MM.1S (cell line): ENCODE results near the gene BTBD9.

Source experiments
- DNase-seq: peaks from one replicate; pipeline ENCODE4 v3.0.0-alpha.2; 2015
- H2AFZ ChIP-seq: fragments of 300-600 bp; sonication (generic); 2 replicates; pipeline ENCODE4 v1.6.0; 2016; ENCODE audit warnings: antibody characterized with exemption, low read length
- H3F3A ChIP-seq: fragments of 300-600 bp; sonication (generic); 2 replicates; pipeline ENCODE4 v1.6.1; 2016; ENCODE audit warnings: mild to moderate bottlenecking, antibody characterized with exemption, low read length, moderate library complexity, mixed read lengths; ENCODE audit not compliant: insufficient read depth
- H3K27ac ChIP-seq: fragments of 300-600 bp; sonication (generic); 2 replicates; pipeline ENCODE4 v1.5.1; 2016; ENCODE audit warnings: mild to moderate bottlenecking, low read length
- H3K27me3 ChIP-seq: fragments of 300-600 bp; sonication (generic); replicated peaks from 2 replicates; pipeline ENCODE4 v1.6.0; 2016; ENCODE audit warnings: low read length; ENCODE audit not compliant: insufficient read depth
- H3K36me3 ChIP-seq: fragments of 300-600 bp; sonication (generic); replicated peaks from 2 replicates; pipeline ENCODE4 v1.6.1; 2016; ENCODE audit warnings: mild to moderate bottlenecking, low read length, mixed read lengths; ENCODE audit not compliant: insufficient read depth
- H3K4me1 ChIP-seq: fragments of 300-600 bp; sonication (generic); 2 replicates; pipeline ENCODE4 v1.6.1; 2016; ENCODE audit warnings: low read length, mixed read lengths
- H3K4me2 ChIP-seq: fragments of 300-600 bp; sonication (generic); 2 replicates; pipeline ENCODE4 v1.6.0; 2016; ENCODE audit warnings: low read depth, low read length
- H3K4me3 ChIP-seq: fragments of 300-600 bp; sonication (generic); 2 replicates; pipeline ENCODE4 v1.5.1; 2016; ENCODE audit warnings: low read length, mixed read lengths
- H3K79me2 ChIP-seq: fragments of 300-600 bp; sonication (generic); 2 replicates; pipeline ENCODE4 v1.6.1; 2016; ENCODE audit warnings: mixed run types, low read length, mixed read lengths
- H3K9ac ChIP-seq: fragments of 300-600 bp; sonication (generic); 2 replicates; pipeline ENCODE4 v1.6.1; 2016; ENCODE audit warnings: low read length, mixed read lengths
- H3K9me2 ChIP-seq: fragments of 300-600 bp; sonication (generic); replicated peaks from 2 replicates; pipeline ENCODE4 v1.6.1; 2016; ENCODE audit warnings: mild to moderate bottlenecking, low read length, mixed read lengths; ENCODE audit not compliant: insufficient read depth
- H3K9me3 ChIP-seq: fragments of 300-600 bp; sonication (generic); replicated peaks from 2 replicates; pipeline ENCODE4 v1.6.1; 2016; ENCODE audit warnings: mild to moderate bottlenecking, low read length, mixed read lengths; ENCODE audit not compliant: insufficient read depth
- H4K20me1 ChIP-seq: fragments of 300-600 bp; sonication (generic); 2 replicates; pipeline ENCODE4 v1.6.1; 2016; ENCODE audit warnings: mild to moderate bottlenecking, low read length, moderate library complexity, mixed read lengths; ENCODE audit not compliant: insufficient read depth
- EZH2 ChIP-seq: fragments of 300-600 bp; sonication (generic); optimal IDR thresholded peaks from 2 replicates; pipeline ENCODE3; 2017; ENCODE audit warnings: low read depth, mild to moderate bottlenecking, antibody characterized with exemption, low read length, mixed read lengths
- EZH2phosphoT487 ChIP-seq: fragments of 300-600 bp; sonication (generic); IDR thresholded peaks from 2 replicates; pipeline ENCODE4 v1.6.1; 2018; ENCODE audit warnings: antibody characterized with exemption, low read length
- TF ChIP-seq, protein P1 (sequence below): fragments of 300-600 bp; sonication (generic); IDR thresholded peaks from 2 replicates; pipeline ENCODE4 v1.5.1; 2016; ENCODE audit warnings: antibody characterized with exemption, low read length, mixed read lengths

BTBD9 gene

DNA sequence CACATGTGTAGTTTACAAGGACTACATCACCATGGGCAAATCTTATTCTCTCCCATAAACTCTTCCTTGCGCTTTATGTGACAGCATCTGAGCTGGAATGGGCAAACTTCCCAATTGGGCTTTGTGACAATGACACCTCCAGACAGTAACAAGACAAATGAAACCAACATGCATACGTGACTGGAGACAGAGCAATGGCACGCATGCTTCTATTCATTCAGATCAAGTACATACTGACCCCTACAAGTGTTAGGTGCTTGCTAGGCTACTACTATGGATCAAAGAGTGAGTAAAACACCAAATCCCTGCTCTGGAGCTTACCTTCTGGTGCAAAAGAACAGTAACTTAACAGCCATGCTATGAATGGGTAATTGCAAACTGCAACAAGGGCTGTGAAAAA, 394.9 kb downstream of the BTBD9 start:
- H3K9ac ChIP-seq: no peak overlapping the region
- H3K4me3 ChIP-seq: no peak overlapping the region
- H3K9me3 ChIP-seq: no peaks in the 10 kb centered on the region
- H3K79me2 ChIP-seq: no peaks in the 10 kb centered on the region
- H3F3A ChIP-seq: no peaks in the 10 kb centered on the region
- H2AFZ ChIP-seq: no peak overlapping the region
- H3K36me3 ChIP-seq: no peaks in the 10 kb centered on the region
- DNase-seq: no peak
- H4K20me1 ChIP-seq: no peaks in the 10 kb centered on the region
- TF ChIP-seq EZH2phosphoT487 (no peak), EZH2 (no peak)
- H3K27ac ChIP-seq: no peak overlapping the region
- no peaks in the 10 kb centered on the region for H3K9me2 ChIP-seq
- no peaks in the 10 kb centered on the region for H3K27me3 ChIP-seq
- no peak overlapping the region for H3K4me2 ChIP-seq
- H3K4me1 ChIP-seq: no peaks in the 10 kb centered on the region

DNA sequence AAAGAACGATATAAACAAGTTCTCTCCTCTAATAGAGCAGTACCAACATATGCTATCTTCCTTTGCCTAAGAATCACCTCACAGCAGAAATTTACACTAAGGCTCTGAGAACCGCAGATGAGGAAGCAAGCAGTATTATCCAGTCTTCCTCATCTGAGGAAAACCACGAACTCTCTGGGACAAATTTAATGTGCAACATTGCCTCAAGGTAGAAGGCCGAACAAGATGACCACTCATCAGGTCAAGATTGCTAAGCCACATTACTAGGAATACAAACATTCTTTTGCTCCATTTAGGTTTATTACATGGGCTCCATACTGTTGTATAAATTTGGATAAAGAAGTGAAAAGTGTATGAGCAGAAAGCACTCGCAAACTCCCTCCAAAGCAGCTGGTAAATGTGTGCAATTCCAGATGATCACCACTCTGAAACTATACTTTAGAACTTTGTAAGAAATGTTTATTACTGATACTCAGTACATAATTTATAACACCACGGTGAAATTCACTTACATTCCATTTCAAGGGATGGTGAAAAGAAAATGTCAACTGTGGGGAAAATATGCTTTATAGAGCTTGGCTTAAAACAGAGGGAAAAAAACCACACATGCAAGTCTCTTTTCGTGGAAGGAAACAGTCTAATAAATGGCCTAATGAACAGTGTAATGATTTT, 398.4 kb downstream of the BTBD9 start:
- Histone ChIP-seq H3K4me3 (no peak overlapping the region), H3F3A (no peaks in the 10 kb centered on the region), H3K27ac (no peak overlapping the region), H3K36me3 (no peaks in the 10 kb centered on the region), H3K4me1 (no peaks in the 10 kb centered on the region), H4K20me1 (no peaks in the 10 kb centered on the region), H3K4me2 (no peak overlapping the region), H3K9ac (no peak overlapping the region), H3K79me2 (no peaks in the 10 kb centered on the region), H3K9me2 (no peaks in the 10 kb centered on the region), H3K9me3 (no peaks in the 10 kb centered on the region), H2AFZ (no peak overlapping the region), H3K27me3 (no peaks in the 10 kb centered on the region)
- TF ChIP-seq EZH2phosphoT487: no peak
- no peak for TF ChIP-seq EZH2
- TF ChIP-seq, protein P1, sequence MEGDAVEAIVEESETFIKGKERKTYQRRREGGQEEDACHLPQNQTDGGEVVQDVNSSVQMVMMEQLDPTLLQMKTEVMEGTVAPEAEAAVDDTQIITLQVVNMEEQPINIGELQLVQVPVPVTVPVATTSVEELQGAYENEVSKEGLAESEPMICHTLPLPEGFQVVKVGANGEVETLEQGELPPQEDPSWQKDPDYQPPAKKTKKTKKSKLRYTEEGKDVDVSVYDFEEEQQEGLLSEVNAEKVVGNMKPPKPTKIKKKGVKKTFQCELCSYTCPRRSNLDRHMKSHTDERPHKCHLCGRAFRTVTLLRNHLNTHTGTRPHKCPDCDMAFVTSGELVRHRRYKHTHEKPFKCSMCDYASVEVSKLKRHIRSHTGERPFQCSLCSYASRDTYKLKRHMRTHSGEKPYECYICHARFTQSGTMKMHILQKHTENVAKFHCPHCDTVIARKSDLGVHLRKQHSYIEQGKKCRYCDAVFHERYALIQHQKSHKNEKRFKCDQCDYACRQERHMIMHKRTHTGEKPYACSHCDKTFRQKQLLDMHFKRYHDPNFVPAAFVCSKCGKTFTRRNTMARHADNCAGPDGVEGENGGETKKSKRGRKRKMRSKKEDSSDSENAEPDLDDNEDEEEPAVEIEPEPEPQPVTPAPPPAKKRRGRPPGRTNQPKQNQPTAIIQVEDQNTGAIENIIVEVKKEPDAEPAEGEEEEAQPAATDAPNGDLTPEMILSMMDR: no peak
- no peak for DNase-seq

DNA sequence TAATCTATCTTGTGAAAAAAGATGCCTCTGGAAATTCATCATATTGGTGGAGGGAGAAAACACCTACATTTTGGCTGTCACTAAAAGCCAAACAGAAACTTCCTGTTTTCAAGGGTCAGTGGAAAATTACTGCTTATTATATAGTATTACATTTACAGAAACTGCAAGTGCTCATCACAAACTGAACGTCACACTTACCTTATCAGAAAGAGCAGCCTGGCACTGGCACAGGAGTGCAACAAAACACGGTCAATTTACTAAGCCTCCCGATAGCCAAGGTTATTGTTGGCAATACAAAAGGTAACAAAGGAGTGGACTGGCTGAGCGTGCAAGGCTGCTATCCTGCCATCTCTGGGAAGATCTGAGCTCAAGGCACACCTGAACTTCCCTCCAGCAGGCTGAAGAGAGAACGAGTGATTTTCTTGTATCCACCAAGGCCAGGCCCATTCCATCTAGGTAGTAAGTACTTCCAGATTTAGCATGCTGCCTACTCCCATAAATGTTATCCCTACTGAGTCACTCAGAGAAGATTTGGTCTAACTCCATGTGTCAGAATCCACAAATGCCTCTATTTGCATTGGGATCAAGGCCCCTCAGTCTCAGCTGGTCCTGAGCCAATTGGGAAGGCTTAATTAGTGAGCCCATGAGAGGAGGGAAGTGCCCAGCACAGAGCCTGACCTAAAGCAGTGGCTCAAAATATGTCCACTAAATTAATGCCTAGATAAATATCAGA, 399.8 kb downstream of the BTBD9 start:
- TF ChIP-seq, protein P1: no peak
- TF ChIP-seq EZH2 (no peak), EZH2phosphoT487 (no peak)
- Histone ChIP-seq H3K9me3 (no peaks in the 10 kb centered on the region), H3K4me2 (no peak overlapping the region), H3K9me2 (no peaks in the 10 kb centered on the region), H3K36me3 (no peaks in the 10 kb centered on the region), H3F3A (no peaks in the 10 kb centered on the region), H3K9ac (no peak overlapping the region), H3K27ac (no peak overlapping the region), H2AFZ (no peak overlapping the region), H3K4me1 (no peaks in the 10 kb centered on the region), H3K79me2 (no peaks in the 10 kb centered on the region), H3K4me3 (no peak overlapping the region), H4K20me1 (no peaks in the 10 kb centered on the region), H3K27me3 (no peaks in the 10 kb centered on the region)
- no peak for DNase-seq

DNA sequence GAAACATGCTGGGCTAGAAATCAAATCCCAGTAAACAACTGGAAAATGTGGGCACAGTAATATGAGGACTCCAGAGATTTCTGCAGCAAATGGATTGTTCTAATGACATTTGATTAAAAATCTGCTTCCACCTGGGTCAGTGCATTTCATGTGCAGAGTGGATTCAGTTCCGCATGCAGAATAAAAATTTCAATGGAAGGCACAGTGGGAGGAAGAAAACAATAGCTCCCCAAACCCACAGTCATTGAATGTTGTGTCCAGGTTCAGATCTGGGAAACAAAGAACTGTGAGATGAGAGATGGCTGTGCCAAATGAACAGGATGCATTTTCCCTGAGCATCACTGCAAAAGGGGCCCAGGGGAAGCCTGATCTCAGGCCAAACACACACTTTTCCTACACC, 403.1 kb downstream of the BTBD9 start:
- Histone ChIP-seq H2AFZ (no peak overlapping the region), H3K27me3 (no peaks in the 10 kb centered on the region), H3F3A (no peaks in the 10 kb centered on the region), H3K9ac (no peak overlapping the region), H3K27ac (no peak overlapping the region), H4K20me1 (no peaks in the 10 kb centered on the region), H3K4me2 (no peak overlapping the region), H3K9me3 (no peaks in the 10 kb centered on the region), H3K36me3 (no peaks in the 10 kb centered on the region), H3K9me2 (no peaks in the 10 kb centered on the region), H3K4me3 (no peak overlapping the region), H3K4me1 (no peaks in the 10 kb centered on the region), H3K79me2 (no peaks in the 10 kb centered on the region)
- DNase-seq: no peak
- TF ChIP-seq EZH2 (no peak), EZH2phosphoT487 (no peak)
- TF ChIP-seq, protein P1: no peak
